ENCODE results near the gene WDR37.

DNA sequence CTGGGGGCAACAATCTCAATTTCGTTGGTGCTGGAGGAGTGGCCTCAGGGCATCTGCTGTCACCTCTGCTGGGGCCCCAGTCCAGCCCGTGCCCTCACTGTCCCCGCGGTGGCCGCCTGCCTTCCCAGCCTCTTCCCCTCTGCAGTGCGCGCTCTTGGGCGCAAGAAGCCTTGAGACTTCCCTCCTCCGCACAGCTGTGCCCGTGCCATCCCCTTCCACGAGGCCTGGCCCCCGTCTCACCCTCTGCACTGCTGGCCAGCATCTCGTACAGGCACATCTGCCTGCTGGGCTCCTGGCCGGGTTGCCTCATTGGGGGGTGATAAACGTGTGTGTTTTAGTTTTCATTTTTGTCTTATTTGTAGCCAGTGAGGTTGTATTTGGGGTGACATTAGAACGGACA lies 44.5 kb upstream of the WDR37 start:
- TF ChIP-seq, protein P1, sequence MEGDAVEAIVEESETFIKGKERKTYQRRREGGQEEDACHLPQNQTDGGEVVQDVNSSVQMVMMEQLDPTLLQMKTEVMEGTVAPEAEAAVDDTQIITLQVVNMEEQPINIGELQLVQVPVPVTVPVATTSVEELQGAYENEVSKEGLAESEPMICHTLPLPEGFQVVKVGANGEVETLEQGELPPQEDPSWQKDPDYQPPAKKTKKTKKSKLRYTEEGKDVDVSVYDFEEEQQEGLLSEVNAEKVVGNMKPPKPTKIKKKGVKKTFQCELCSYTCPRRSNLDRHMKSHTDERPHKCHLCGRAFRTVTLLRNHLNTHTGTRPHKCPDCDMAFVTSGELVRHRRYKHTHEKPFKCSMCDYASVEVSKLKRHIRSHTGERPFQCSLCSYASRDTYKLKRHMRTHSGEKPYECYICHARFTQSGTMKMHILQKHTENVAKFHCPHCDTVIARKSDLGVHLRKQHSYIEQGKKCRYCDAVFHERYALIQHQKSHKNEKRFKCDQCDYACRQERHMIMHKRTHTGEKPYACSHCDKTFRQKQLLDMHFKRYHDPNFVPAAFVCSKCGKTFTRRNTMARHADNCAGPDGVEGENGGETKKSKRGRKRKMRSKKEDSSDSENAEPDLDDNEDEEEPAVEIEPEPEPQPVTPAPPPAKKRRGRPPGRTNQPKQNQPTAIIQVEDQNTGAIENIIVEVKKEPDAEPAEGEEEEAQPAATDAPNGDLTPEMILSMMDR (IDR thresholded peaks at IDR 0.05), result no peak
- TF ChIP-seq POLR2AphosphoS5 (IDR thresholded peaks at IDR 0.05; ENCODE audit: low read depth, low read length), result no peak
- TF ChIP-seq, protein P2, sequence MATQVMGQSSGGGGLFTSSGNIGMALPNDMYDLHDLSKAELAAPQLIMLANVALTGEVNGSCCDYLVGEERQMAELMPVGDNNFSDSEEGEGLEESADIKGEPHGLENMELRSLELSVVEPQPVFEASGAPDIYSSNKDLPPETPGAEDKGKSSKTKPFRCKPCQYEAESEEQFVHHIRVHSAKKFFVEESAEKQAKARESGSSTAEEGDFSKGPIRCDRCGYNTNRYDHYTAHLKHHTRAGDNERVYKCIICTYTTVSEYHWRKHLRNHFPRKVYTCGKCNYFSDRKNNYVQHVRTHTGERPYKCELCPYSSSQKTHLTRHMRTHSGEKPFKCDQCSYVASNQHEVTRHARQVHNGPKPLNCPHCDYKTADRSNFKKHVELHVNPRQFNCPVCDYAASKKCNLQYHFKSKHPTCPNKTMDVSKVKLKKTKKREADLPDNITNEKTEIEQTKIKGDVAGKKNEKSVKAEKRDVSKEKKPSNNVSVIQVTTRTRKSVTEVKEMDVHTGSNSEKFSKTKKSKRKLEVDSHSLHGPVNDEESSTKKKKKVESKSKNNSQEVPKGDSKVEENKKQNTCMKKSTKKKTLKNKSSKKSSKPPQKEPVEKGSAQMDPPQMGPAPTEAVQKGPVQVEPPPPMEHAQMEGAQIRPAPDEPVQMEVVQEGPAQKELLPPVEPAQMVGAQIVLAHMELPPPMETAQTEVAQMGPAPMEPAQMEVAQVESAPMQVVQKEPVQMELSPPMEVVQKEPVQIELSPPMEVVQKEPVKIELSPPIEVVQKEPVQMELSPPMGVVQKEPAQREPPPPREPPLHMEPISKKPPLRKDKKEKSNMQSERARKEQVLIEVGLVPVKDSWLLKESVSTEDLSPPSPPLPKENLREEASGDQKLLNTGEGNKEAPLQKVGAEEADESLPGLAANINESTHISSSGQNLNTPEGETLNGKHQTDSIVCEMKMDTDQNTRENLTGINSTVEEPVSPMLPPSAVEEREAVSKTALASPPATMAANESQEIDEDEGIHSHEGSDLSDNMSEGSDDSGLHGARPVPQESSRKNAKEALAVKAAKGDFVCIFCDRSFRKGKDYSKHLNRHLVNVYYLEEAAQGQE (IDR thresholded peaks at IDR 0.05; ENCODE audit: insufficient read depth in 1 of 2, low read depth in 2 of 2, low read length in 1 of 2), result no peak
